Loucy (cell line): ENCODE results near the gene MRO.

ENCODE experiments used
- H2AFZ ChIP-seq: fragments of 200-600 bp; sonication (generic); 2 replicates; pipeline ENCODE4 v1.6.0; 2016; ENCODE audit warnings: antibody characterized with exemption, mild to moderate bottlenecking, low read length, moderate library complexity
- H3F3A ChIP-seq: fragments of 200-600 bp; 2 replicates; pipeline ENCODE4 v1.6.0; 2016; ENCODE audit warnings: antibody characterized with exemption, low read depth, mild to moderate bottlenecking
- H3K27me3 ChIP-seq: fragments of 200-600 bp; sonication (generic); 2 replicates; pipeline ENCODE4 v1.6.1; 2014; ENCODE audit warnings: low read length, mild to moderate bottlenecking; ENCODE audit not compliant: insufficient read depth, poor library complexity, severe bottlenecking
- H3K36me3 ChIP-seq: fragments of 200-600 bp; sonication (generic); 2 replicates; pipeline ENCODE4 v1.6.1; 2016; ENCODE audit warnings: low read length; ENCODE audit not compliant: insufficient read depth
- H3K4me1 ChIP-seq: fragments of 200-600 bp; sonication (generic); 2 replicates; pipeline ENCODE4 v1.5.1; 2014; ENCODE audit warnings: low read length, mild to moderate bottlenecking; ENCODE audit not compliant: insufficient read depth, poor library complexity, severe bottlenecking
- H3K4me2 ChIP-seq: fragments of 200-600 bp; sonication (generic); 2 replicates; pipeline ENCODE4 v1.6.0; 2014; ENCODE audit warnings: antibody characterized with exemption, low read length, low read depth, mild to moderate bottlenecking; ENCODE audit not compliant: poor library complexity, severe bottlenecking
- H3K4me3 ChIP-seq: fragments of 200-600 bp; sonication (generic); 2 replicates; pipeline ENCODE4 v1.5.1; 2014; ENCODE audit warnings: low read length, mild to moderate bottlenecking, mixed read lengths; ENCODE audit not compliant: poor library complexity, severe bottlenecking
- H3K79me2 ChIP-seq: fragments of 200-600 bp; sonication (generic); 2 replicates; pipeline ENCODE4 v1.6.1; 2014; ENCODE audit warnings: low read length; ENCODE audit not compliant: insufficient read depth
- H3K9ac ChIP-seq: fragments of 200-600 bp; sonication (generic); 2 replicates; pipeline ENCODE4 v1.6.0; 2014; ENCODE audit warnings: mild to moderate bottlenecking, low read depth, low read length, moderate library complexity; ENCODE audit not compliant: poor library complexity, severe bottlenecking
- H3K9me2 ChIP-seq: fragments of 200-600 bp; sonication (generic); replicated peaks from 2 replicates; pipeline ENCODE4 v1.6.1; 2016; ENCODE audit warnings: low read depth, low read length, mixed read lengths
- H3K9me3 ChIP-seq: fragments of 200-600 bp; sonication (generic); 2 replicates; pipeline ENCODE4 v1.6.1; 2014; ENCODE audit warnings: mild to moderate bottlenecking, antibody characterized with exemption, low read length, low read depth; ENCODE audit not compliant: insufficient read depth
- H4K20me1 ChIP-seq: fragments of 200-600 bp; sonication (generic); 2 replicates; pipeline ENCODE4 v1.6.0; 2014; ENCODE audit warnings: antibody characterized with exemption, low read length, mild to moderate bottlenecking; ENCODE audit not compliant: insufficient read depth, poor library complexity, severe bottlenecking
- CTCF ChIP-seq: fragments of 200-600 bp; sonication (generic); conservative IDR thresholded peaks from 2 replicates; pipeline ENCODE4 v1.5.1; 2014; ENCODE audit warnings: mild to moderate bottlenecking, antibody characterized with exemption, low read length
- EZH2phosphoT487 ChIP-seq: fragments of 200-600 bp; IDR thresholded peaks from 2 replicates; pipeline ENCODE4 v1.6.1; 2018; ENCODE audit warnings: antibody characterized with exemption, mild to moderate bottlenecking, moderate library complexity, borderline replicate concordance

Gene MRO

GRCh38 chr18:50863840-50864375 lies 44.1 kb upstream of the MRO start:
- no peak overlapping the region for H3K4me2 ChIP-seq
- no peaks in the 10 kb centered on the region for H3K27me3 ChIP-seq
- no peaks in the 10 kb centered on the region for H4K20me1 ChIP-seq

GRCh38 chr18:50862401-50862800 lies 42.6 kb upstream of the MRO start:
- Histone ChIP-seq H3K27me3 (no peaks in the 10 kb centered on the region), H3K9me2 (no peaks in the 10 kb centered on the region), H2AFZ (no peak overlapping the region), H3K4me3 (no peak overlapping the region), H3K9me3 (no peaks in the 10 kb centered on the region), H3K4me1 (no peaks in the 10 kb centered on the region), H3K4me2 (no peak overlapping the region), H3K36me3 (no peaks in the 10 kb centered on the region), H3F3A (no peaks in the 10 kb centered on the region), H3K79me2 (no peaks in the 10 kb centered on the region), H3K9ac (no peak overlapping the region), H4K20me1 (no peaks in the 10 kb centered on the region)
- TF ChIP-seq EZH2phosphoT487, result no peak
- no peak for TF ChIP-seq CTCF

More at GRCh38 chr18:50863840-50864375, 44.1 kb upstream of the MRO start:
- no peaks in the 10 kb centered on the region for H3K79me2 ChIP-seq
- H3F3A ChIP-seq, result no peaks in the 10 kb centered on the region
- no peak overlapping the region for H3K9ac ChIP-seq
- no peaks in the 10 kb centered on the region for H3K36me3 ChIP-seq
- H2AFZ ChIP-seq, result no peak overlapping the region
- no peak for TF ChIP-seq EZH2phosphoT487
- no peak for TF ChIP-seq CTCF
- no peaks in the 10 kb centered on the region for H3K4me1 ChIP-seq
- no peaks in the 10 kb centered on the region for H3K9me3 ChIP-seq
- no peak overlapping the region for H3K4me3 ChIP-seq
- no peaks in the 10 kb centered on the region for H3K9me2 ChIP-seq

- no peaks in the 10 kb centered on the region for H3K9me3 ChIP-seq
- no peaks in the 10 kb centered on the region for H3K27me3 ChIP-seq
- H4K20me1 ChIP-seq, result no peaks in the 10 kb centered on the region
- no peak overlapping the region for H3K4me2 ChIP-seq
- no peaks in the 10 kb centered on the region for H3K4me1 ChIP-seq
- H3K36me3 ChIP-seq, result no peaks in the 10 kb centered on the region
- no peak overlapping the region for H3K9ac ChIP-seq
- no peak overlapping the region for H3K4me3 ChIP-seq
- no peak overlapping the region for H2AFZ ChIP-seq
- H3K9me2 ChIP-seq, result no peaks in the 10 kb centered on the region
- no peaks in the 10 kb centered on the region for H3F3A ChIP-seq
- TF ChIP-seq EZH2phosphoT487, result no peak
- TF ChIP-seq CTCF, result no peak
- H3K79me2 ChIP-seq, result no peaks in the 10 kb centered on the region
Measured at GRCh38 chr18:50861617-50862016, 41.8 kb upstream of the MRO start.
